ENCODE results near the gene MACF1.
"Not testable (repeated sequence)": the region's sequence is repeated elsewhere in the genome, so short reads cannot be mapped to it uniquely, and the experiment has no call there.

Gene MACF1

GRCh38 chr1:39182804-39183203 lies 21.7 kb upstream of the MACF1 start:
- DNase-seq, result no peak

GRCh38 chr1:39183503-39184353 lies 20.8 kb upstream of the MACF1 start:
- peak; percentile 81 for DNase-seq

GRCh38 chr1:39184354-39184818 lies 20.1 kb upstream of the MACF1 start:
- no peak for DNase-seq

GRCh38 chr1:39187275-39188046 lies 17.0 kb upstream of the MACF1 start:
- no peak for DNase-seq

GRCh38 chr1:39189592-39190041 lies 14.9 kb upstream of the MACF1 start:
- peak; percentile 74 for DNase-seq

GRCh38 chr1:39190096-39190495 lies 14.4 kb upstream of the MACF1 start:
- DNase-seq, result no peak

- DNase-seq, result no peak
Observed at GRCh38 chr1:39194398-39195051, 10.0 kb upstream of the MACF1 start.

GRCh38 chr1:39195166-39196111 lies 9.1 kb upstream of the MACF1 start:
- peak; percentile 78 for DNase-seq

GRCh38 chr1:39196244-39197215 lies 8.0 kb upstream of the MACF1 start:
- DNase-seq, result peak; percentile 81

GRCh38 chr1:39199593-39199992 lies 4.9 kb upstream of the MACF1 start:
- no peak for DNase-seq

- peak; percentile 81 for DNase-seq
Observed at GRCh38 chr1:39205102-39205780, 746 bp downstream of the MACF1 start.

- no peak for DNase-seq
Observed at GRCh38 chr1:39205781-39206464, 1.4 kb downstream of the MACF1 start.

- not testable (repeated sequence) for DNase-seq
Observed at GRCh38 chr1:39208360-39208759, 3.9 kb downstream of the MACF1 start.

- no peak for DNase-seq
Observed at GRCh38 chr1:39210649-39211048, 6.2 kb downstream of the MACF1 start.

GRCh38 chr1:39212499-39212898 lies 8.0 kb downstream of the MACF1 start:
- DNase-seq, result no peak

GRCh38 chr1:39213511-39214002 lies 9.1 kb downstream of the MACF1 start:
- DNase-seq, result peak; percentile 87

- no peak for DNase-seq
Observed at GRCh38 chr1:39214021-39214713, 9.7 kb downstream of the MACF1 start.

GRCh38 chr1:39214714-39214997 lies 10.2 kb downstream of the MACF1 start:
- no peak for DNase-seq

Data from fibroblast of skin of right biceps (primary cell).